Heart right ventricle (tissue), 16 donors: Measurements from ENCODE around the gene TMEM107. TPM values are rescaled to one million over a fixed set of nuclear protein-coding genes. Genes with fewer than 3 reads are reported as not detected.

Experiments used
- ATAC-seq, 8 donors: fragments of 200-7000 bp; cut with Tn5 transposase; one replicate each; pipeline ENCODE4 v1.9.1; 2020; ENCODE audit warnings: mild to moderate bottlenecking in 8 of 8, moderate library complexity in 8 of 8, moderate number of reproducible peaks in 1 of 8
- DNase-seq, 2 donors: peaks; one replicate each; pipeline ENCODE4 v3.0.0-alpha.2; 2020
- H3K27ac ChIP-seq, 10 donors: fragments of 200-600 bp; sonication (generic) in 2 of 10; one replicate each; pipeline versions ENCODE4 v1.5.0 to v1.8.0; 2020 to 2022; ENCODE audit warnings: mild to moderate bottlenecking in 3 of 10
- H3K27me3 ChIP-seq, 7 donors: fragments of 200-600 bp; one replicate each; pipeline ENCODE4 v1.8.0; 2021 to 2022; ENCODE audit warnings: mild to moderate bottlenecking in 2 of 7
- H3K36me3 ChIP-seq, 9 donors: fragments of 200-600 bp; sonication (generic) in 1 of 9; one replicate each; pipeline versions ENCODE4 v1.5.0 to v1.8.0; 2020 to 2022; ENCODE audit warnings: mild to moderate bottlenecking in 2 of 9
- H3K4me1 ChIP-seq, 9 donors: fragments of 200-600 bp; sonication (generic) in 1 of 9; one replicate each; pipeline versions ENCODE4 v1.5.0 to v1.8.0; 2020 to 2022; ENCODE audit warnings: mild to moderate bottlenecking in 4 of 9
- H3K4me3 ChIP-seq, 10 donors: fragments of 200-600 bp; sonication (generic) in 2 of 10; one replicate each; pipeline versions ENCODE4 v1.5.0 to v1.8.0; 2020 to 2022; ENCODE audit warnings: mild to moderate bottlenecking in 7 of 10, moderate library complexity in 2 of 10
- H3K9me3 ChIP-seq, 11 donors: fragments of 200-600 bp in 10 of 11; sonication (generic) in 2 of 11; one replicate each; pipeline versions ENCODE4 v1.5.0 to v1.8.0; 2013 to 2022; ENCODE audit warnings: mild to moderate bottlenecking in 2 of 11, control low read depth in 1 of 11, moderate library complexity in 1 of 11
- CTCF ChIP-seq, 9 donors: fragments of 200-600 bp; sonication (generic) in 2 of 9; IDR thresholded peaks; one replicate each; pipeline versions ENCODE4 v1.5.0 to v1.8.0; 2021 to 2022; ENCODE audit warnings: antibody characterized with exemption in 9 of 9, mild to moderate bottlenecking in 5 of 9, moderate library complexity in 1 of 9
- WGBS, 2 donors: extraction: QIAGEN DNeasy Blood & Tissue Kit; methylation state at CpG; one replicate each; pipeline ENCODE4 v1.1.7; 2013; ENCODE audit warnings: inconsistent platforms in 1 of 2; 5-methylcytosine and 5-hydroxymethylcytosine counted together
- intact Hi-C, 10 donors: fragments of 100-400 bp; cut with DNase I; formaldehyde crosslinking; loops; one replicate each; pipeline versions ENCODE4 v1.11.1 to v1.14.2; 2022
- polyA plus RNA-seq, 2 donors: library from polyadenylated mRNA; stranded (reverse); fragments of 200-250 nt; gene quantifications; one replicate each; pipeline ENCODE4 v1.2.3, GENCODE V29; 2013
- total RNA-seq, 10 donors: library from RNA; stranded (reverse); fragmentation: NEBNext Ultra II Directional in 3 of 10; extraction: Animal tissue kit (Norgen Biotek cat#: 25700) in 3 of 10; gene quantifications; one replicate each; pipeline versions ENCODE4 v1.2.1 to v1.2.4, GENCODE V29; 2021 to 2023
- donor health status: Arrhythmogenic right ventricular cardiomyopathy.
- donor health status: ischemic (EF 13 %, LVEDD 7.1; RV severe dilation, severe dysfunction).
- donor health status: healthy with polysubstance abuse.
- donor health status: DM: no; HTN: yes; CAD: no.
- donor health status: DM: no; HTN: no; CAD: no.
- donor health status: ischemic (EF 25% LVEDD 6.9; RV normal size, moderate dysfunction).
- donor health status: ischemic (EF 25% LVEDD 5.7; RV mildly dilated, moderate dysfunction).
- donor health status: healthy.
- donor health status: DM: yes; HTN: yes; CAD: no.
- donor health status: Ischemic cardiomyopathy.
- donor health status: ischemic (EF 35%, LVEDD 5.7; RV mildly dilated, moderate dysfunction).
- donor health status: nonischemic (EF 11% LVEDD 7.7; RV severe dilation, severe dysfunction).
- donor health status: DM: yes; HTN: yes; CAD: no.
- donor health status: PGD.
- donor health status: ischemic (EF 29% LVEDD 5.4; RV normal size, mild dysfunction).
- donor health status: nonischemic (EF 23%, LVEDD 6.1; RV moderate dilation, normal function).

TMEM107 gene
- total and polyA plus RNA-seq, 12 donors: 4.5 to 15.2 (median 7.3) TPM

GRCh38 chr17:8158267-8159031, 17.7 kb downstream of the TMEM107 start:
- peak; percentile 88 to 96 (median 90) for TF ChIP-seq CTCF (IDR thresholded peaks at IDR 0.05)
- Histone ChIP-seq H3K4me1 (peaks cover 18 to 85% (median 50%) of the 10 kb centered on the region in 9 donors), H3K9me3 (no peaks in the 10 kb centered on the region), H3K27ac (peak overlapping the region in 9 of 10 donors; percentile 64 to 99 (median 97)), H3K36me3 (peaks cover 0 to 34% (median 17%) of the 10 kb centered on the region in 9 donors), H3K4me3 (peak overlapping the region in 3 of 10 donors; percentile 1 to 11 (median 2)), H3K27me3 (no peaks in the 10 kb centered on the region)
- DNase-seq (peak; percentile 91 to 93), ATAC-seq (peak in 1 of 8 donors; percentile 6)
- WGBS, 2 donors: 40 to 43% methylated on average over 20 of the region's 20 CpGs
- intact Hi-C loops: loop anchor here in 4 of 10 donors (1.0 to 10.0 kb wide), 6 partner anchors 20 to 324 kb away; partner anchors contain the start of genes CYB5D1 (in 1 of the 4), HES7 (in 1 of the 4), KDM6B (in 1 of the 4) and NAA38 (in 1 of the 4)

DNA sequence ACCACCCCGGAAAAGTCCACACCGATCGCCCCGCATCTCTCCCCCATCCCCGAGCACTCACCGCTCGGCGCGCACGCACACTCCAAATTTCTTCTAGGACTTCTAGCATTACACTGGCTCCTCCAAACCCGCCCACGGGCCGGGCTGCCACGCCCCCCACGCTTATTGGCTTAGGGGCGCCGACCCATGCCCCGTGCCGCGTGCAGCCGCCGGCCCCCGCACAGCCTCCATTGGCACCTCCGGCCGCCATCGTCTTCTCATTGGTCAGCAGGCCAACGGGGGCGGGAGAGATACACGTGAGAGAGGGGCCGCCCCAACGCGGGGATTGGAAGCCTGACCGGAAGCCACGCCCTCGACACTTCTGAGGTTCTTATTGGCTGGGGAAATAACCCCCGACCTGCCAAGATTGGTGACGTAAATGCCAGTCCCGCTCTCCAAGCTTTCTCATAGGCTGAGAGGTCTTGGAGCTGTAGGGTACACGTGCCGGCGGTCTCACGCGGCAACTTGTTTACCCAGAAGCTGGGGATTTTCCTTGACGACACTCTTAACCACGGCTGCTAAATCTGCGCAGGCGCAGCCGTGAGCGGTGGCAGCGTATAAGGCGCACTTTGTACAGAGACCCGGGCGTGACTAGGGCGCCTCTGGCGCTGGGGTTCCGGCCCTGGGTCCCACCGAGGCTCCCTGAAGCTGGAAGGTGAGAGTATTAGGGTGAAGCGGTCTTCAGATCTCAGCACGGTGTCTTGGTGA, 19.8 kb downstream of the TMEM107 start:
- peak in 4 of 9 donors; percentile 12 to 42 (median 28) for TF ChIP-seq CTCF (IDR thresholded peaks at IDR 0.05)
- 0 to 1% methylated on average over 59 of the region's 59 CpGs for WGBS, 2 donors
- Histone ChIP-seq H3K4me1 (peaks cover 19 to 91% (median 51%) of the 10 kb centered on the region in 9 donors), H3K27me3 (no peaks in the 10 kb centered on the region), H3K4me3 (peak overlapping the region; percentile 66 to 91 (median 81)), H3K27ac (peak overlapping the region; percentile 97 to 100 (median 100)), H3K9me3 (no peaks in the 10 kb centered on the region), H3K36me3 (peaks cover 0 to 31% (median 16%) of the 10 kb centered on the region in 9 donors)
- DNase-seq: peak; percentile 100
- intact Hi-C loops: loop anchor here in 4 of 10 donors (2.0 to 10.0 kb wide), 5 partner anchors 18 to 322 kb away; partner anchors contain the start of genes CYB5D1 (in 1 of the 4), HES7 (in 1 of the 4), KDM6B (in 1 of the 4) and NAA38 (in 1 of the 4)
- peak; percentile 65 to 75 (median 68) for ATAC-seq

- intact Hi-C loops: loop anchor here in 4 of 10 donors (2.0 to 10.0 kb wide), 7 partner anchors 17 to 321 kb away; partner anchors contain the start of genes ALOXE3 (in 1 of the 4), CYB5D1 (in 1 of the 4), HES7 (in 1 of the 4) and KDM6B (in 1 of the 4)
- DNase-seq (no peak), ATAC-seq (no peak)
- peak overlapping the region; percentile 92 to 100 (median 100) for H3K27ac ChIP-seq
- H3K4me3 ChIP-seq: peak overlapping the region; percentile 66 to 91 (median 81)
- no peak for TF ChIP-seq CTCF (IDR thresholded peaks at IDR 0.05)
- no peaks in the 10 kb centered on the region for H3K27me3 ChIP-seq
- H3K4me1 ChIP-seq: peaks cover 17 to 91% (median 46%) of the 10 kb centered on the region in 9 donors
- H3K36me3 ChIP-seq: peaks cover 0 to 26% (median 11%) of the 10 kb centered on the region in 9 donors
- no peaks in the 10 kb centered on the region for H3K9me3 ChIP-seq
- 0% methylated on average over 11 of the region's 11 CpGs for WGBS, 2 donors
Observed at GRCh38 chr17:8155996-8156245, 20.3 kb downstream of the TMEM107 start.
